ENCODE data around the gene NUP155.
"Not testable (repeated sequence)": the region's sequence is repeated elsewhere in the genome, so short reads cannot be mapped to it uniquely, and the experiment has no call there.

The NUP155 gene

DNA sequence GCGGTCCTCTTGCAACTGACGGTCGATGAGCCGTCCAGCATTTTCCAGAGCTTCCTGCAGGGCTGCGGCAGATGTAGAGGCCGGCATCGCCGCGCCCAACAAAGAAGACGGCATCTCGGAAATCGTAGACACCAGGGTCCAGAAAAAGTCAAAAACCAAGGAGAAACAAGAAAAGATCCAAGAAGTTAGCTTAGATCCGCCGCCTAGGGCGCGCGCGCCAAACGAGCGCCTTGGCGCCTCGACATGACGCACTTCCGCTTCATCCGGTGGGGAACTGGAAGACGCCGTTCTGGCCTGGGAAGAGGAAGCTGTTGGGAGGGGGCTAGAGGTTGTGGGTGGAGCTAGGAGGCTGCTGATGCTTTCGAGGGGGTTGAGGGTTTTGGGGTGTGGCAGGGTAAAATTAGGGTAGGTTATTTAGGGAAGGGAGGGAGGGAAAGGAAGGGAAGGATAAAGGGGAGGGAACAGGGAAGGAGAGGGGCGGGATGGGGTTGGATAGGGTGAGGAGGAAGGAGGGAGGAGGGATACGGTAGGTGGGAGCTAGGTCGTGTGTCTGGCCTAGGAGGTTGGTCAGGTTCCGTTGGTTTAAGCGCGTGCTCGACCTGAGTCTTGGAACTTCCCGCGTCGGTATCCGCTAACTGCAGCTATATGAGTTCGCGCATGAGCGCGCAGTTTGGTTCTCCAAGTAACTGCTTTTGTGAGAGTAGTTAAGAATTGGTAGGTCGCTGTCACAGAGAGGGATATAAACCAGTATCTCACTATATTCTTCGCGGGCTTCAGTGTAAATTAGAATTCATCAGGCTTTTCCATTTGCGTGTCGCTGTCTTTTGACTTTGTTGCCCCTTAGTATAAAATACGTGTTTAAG is at the start of gene NUP155:
NUP155 (minus strand) TSS at position 243 of the 863 bp plus-strand sequence; CDS start at position 114, 129 bp downstream.
- TF ChIP-seq, protein P1, sequence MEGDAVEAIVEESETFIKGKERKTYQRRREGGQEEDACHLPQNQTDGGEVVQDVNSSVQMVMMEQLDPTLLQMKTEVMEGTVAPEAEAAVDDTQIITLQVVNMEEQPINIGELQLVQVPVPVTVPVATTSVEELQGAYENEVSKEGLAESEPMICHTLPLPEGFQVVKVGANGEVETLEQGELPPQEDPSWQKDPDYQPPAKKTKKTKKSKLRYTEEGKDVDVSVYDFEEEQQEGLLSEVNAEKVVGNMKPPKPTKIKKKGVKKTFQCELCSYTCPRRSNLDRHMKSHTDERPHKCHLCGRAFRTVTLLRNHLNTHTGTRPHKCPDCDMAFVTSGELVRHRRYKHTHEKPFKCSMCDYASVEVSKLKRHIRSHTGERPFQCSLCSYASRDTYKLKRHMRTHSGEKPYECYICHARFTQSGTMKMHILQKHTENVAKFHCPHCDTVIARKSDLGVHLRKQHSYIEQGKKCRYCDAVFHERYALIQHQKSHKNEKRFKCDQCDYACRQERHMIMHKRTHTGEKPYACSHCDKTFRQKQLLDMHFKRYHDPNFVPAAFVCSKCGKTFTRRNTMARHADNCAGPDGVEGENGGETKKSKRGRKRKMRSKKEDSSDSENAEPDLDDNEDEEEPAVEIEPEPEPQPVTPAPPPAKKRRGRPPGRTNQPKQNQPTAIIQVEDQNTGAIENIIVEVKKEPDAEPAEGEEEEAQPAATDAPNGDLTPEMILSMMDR (IDR thresholded peaks at IDR 0.05; ENCODE audit: insufficient read depth, low read length, poor library complexity, severe bottlenecking): no peak
- peak; percentile 91 for DNase-seq (ENCODE audit: extremely low read depth, insufficient read length)
- Histone ChIP-seq H3K36me3 (ENCODE audit: control insufficient read depth, insufficient read depth, low read length) (no peaks in the 10 kb centered on the region), H3K27me3 (replicated peaks; ENCODE audit: control insufficient read depth, insufficient read depth, low read length) (no peaks in the 10 kb centered on the region), H3K4me3 (replicated peaks; ENCODE audit: low read depth, low read length) (peak within 1 kb of the TSS; percentile 67)

DNA sequence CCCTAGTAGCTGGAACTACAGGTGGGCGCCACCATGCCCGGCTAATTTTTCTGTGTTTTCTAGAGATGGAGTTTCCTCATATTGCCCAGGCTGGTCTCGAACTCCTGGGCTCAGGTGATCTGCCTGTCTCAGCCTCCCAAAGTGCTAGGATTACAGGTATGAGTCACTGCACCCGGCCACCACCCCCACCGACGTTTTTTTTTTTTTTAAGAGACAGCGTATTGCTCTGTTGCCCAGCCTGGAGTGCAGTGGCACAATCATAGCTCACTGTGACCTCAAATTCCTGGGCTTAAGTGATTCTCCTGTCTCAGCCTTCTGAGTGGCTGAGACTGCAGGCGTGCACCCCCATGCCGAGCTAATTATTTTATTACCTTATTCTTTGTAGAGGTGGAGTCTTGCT is 46.4 kb upstream of the NUP155 start:
- TF ChIP-seq, protein P1 (IDR thresholded peaks at IDR 0.05; ENCODE audit: insufficient read depth, low read length, poor library complexity, severe bottlenecking): no peak

DNA sequence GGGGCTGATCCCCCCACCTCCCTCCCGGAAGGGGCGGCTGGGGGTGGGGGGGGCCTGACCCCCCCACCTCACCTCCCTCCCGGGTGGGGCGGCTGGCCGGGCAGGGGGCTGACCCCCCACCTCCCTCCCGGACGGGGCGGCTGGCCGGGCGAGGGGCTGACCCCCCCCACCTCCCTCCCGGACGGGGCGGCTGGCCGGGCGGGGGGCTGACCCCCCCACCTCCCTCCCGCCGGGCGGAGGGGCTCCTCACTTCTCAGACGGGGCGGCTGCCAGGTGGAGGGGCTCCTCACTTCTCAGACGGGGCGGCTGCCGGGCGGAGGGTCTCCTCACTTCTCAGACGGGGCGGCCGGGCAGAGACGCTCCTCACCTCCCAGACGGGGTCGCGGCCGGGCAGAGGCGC is 44.5 kb upstream of the NUP155 start:
- not testable (repeated sequence) for H3K36me3 ChIP-seq (ENCODE audit: control insufficient read depth, insufficient read depth, low read length); H3K27me3 ChIP-seq (replicated peaks; ENCODE audit: control insufficient read depth, insufficient read depth, low read length); H3K4me3 ChIP-seq (replicated peaks; ENCODE audit: low read depth, low read length); DNase-seq (ENCODE audit: extremely low read depth, insufficient read length)

More for the DNA sequence above, 46.4 kb upstream of the NUP155 start:
- Histone ChIP-seq H3K4me3 (replicated peaks; ENCODE audit: low read depth, low read length) (no peak overlapping the region), H3K27me3 (replicated peaks; ENCODE audit: control insufficient read depth, insufficient read depth, low read length) (no peaks in the 10 kb centered on the region), H3K36me3 (ENCODE audit: control insufficient read depth, insufficient read depth, low read length) (peaks cover 2% of the 10 kb centered on the region; the same call in 1 of the 2 replicates)
- DNase-seq (ENCODE audit: extremely low read depth, insufficient read length): no peak

DNA sequence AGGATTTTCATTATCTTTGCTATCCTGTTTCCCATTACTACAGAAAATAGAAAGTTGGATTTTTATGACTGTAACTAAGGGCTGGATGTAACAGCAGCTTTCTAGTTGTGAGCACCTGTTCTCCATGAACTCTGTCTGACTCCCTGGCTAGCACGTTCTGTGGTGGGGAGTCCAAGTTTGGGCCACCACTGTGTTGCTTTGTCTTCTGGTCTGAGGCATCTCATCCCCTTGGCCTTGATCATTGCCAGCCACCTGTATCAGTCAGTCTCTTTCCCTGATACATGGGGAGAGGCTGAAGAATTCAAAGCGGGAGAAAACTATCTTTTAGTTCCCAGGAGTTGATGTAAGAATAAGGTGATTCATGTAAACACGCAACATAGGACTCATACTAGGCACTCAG is 41.6 kb upstream of the NUP155 start:
- no peaks in the 10 kb centered on the region for H3K27me3 ChIP-seq (replicated peaks; ENCODE audit: control insufficient read depth, insufficient read depth, low read length)
- no peak overlapping the region for H3K4me3 ChIP-seq (replicated peaks; ENCODE audit: low read depth, low read length)
- TF ChIP-seq, protein P1 (IDR thresholded peaks at IDR 0.05; ENCODE audit: insufficient read depth, low read length, poor library complexity, severe bottlenecking): no peak
- peaks cover 7% of the 10 kb centered on the region for H3K36me3 ChIP-seq (ENCODE audit: control insufficient read depth, insufficient read depth, low read length)
- no peak for DNase-seq (ENCODE audit: extremely low read depth, insufficient read length)

DNA sequence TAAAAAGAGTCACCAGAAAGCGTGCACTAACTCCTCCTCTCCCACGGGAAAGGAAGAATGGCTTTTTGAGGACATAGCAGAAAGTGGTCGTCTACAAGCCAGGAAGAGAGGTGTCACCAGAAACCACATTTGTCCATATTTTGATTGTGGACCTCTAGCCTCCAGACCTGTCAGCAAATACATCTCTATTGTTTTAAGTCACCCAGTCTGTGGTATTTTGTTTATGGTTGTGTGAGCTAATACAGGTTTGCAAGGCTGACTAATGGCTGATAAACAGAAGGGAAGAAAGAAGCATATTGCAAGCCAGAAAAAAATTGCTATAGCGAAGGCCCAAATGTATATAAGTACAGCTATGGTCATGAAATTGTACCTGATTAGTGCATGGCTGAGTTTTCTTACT is 29.6 kb upstream of the NUP155 start:
- no peaks in the 10 kb centered on the region for H3K27me3 ChIP-seq (replicated peaks; ENCODE audit: control insufficient read depth, insufficient read depth, low read length)
- TF ChIP-seq, protein P1 (IDR thresholded peaks at IDR 0.05; ENCODE audit: insufficient read depth, low read length, poor library complexity, severe bottlenecking): no peak
- H3K4me3 ChIP-seq (replicated peaks; ENCODE audit: low read depth, low read length): no peak overlapping the region
- no peak for DNase-seq (ENCODE audit: extremely low read depth, insufficient read length)
- H3K36me3 ChIP-seq (ENCODE audit: control insufficient read depth, insufficient read depth, low read length): peaks cover 3% of the 10 kb centered on the region

DNA sequence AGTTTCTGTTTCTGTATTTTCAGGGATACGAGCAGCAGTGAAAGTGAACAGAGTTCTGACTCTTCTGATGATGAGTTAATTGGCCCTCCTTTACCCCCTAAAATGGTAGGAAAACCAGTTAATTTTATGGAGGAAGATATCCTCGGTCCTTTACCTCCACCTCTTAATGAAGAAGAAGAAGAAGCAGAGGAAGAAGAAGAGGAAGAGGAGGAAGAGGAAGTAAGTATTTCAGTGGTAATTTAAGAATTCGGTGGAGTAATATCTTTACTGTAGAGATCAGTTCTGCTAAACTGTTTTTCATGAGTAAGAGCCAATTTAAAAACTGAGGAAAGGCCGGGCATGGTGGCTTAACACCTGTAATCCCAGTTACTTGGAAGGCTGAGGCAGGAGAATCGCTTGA is 25.4 kb upstream of the NUP155 start:
- Histone ChIP-seq H3K36me3 (ENCODE audit: control insufficient read depth, insufficient read depth, low read length) (peaks cover 5% of the 10 kb centered on the region), H3K27me3 (replicated peaks; ENCODE audit: control insufficient read depth, insufficient read depth, low read length) (no peaks in the 10 kb centered on the region), H3K4me3 (replicated peaks; ENCODE audit: low read depth, low read length) (no peak overlapping the region)
- DNase-seq (ENCODE audit: extremely low read depth, insufficient read length): no peak
- TF ChIP-seq, protein P1 (IDR thresholded peaks at IDR 0.05; ENCODE audit: insufficient read depth, low read length, poor library complexity, severe bottlenecking): no peak

All from GM06990 (cell line).